H9 (cell line): Measurements from ENCODE around the gene C20orf204. TPM values are rescaled to one million over a fixed set of nuclear protein-coding genes. Genes with fewer than 3 reads are reported as not detected.

ENCODE experiments used
- DNase-seq: peaks from one replicate; pipeline ENCODE4 v3.0.0-alpha.2; 2017
- H2AFZ ChIP-seq: one replicate; pipeline ENCODE4 v1.6.1; 2013; ENCODE audit warnings: mild to moderate bottlenecking, low read length, control low read depth, moderate library complexity
- H2AK5ac ChIP-seq: 2 replicates; pipeline ENCODE4 v1.6.1; 2013; ENCODE audit warnings: low read length, control low read depth, mixed read lengths; ENCODE audit not compliant: insufficient read length
- H2BK120ac ChIP-seq: one replicate; pipeline ENCODE4 v1.6.1; 2013; ENCODE audit warnings: low read depth, mild to moderate bottlenecking, low read length, control low read depth, inconsistent platforms; ENCODE audit not compliant: poor library complexity, severe bottlenecking
- H2BK12ac ChIP-seq: 2 replicates; pipeline ENCODE4 v1.6.1; 2013; ENCODE audit warnings: low read length, control low read depth, mixed read lengths, low read depth; ENCODE audit not compliant: insufficient read length
- H2BK15ac ChIP-seq: 2 replicates; pipeline ENCODE4 v1.6.1; 2013; ENCODE audit warnings: low read depth, low read length, control low read depth
- H2BK20ac ChIP-seq: one replicate; pipeline ENCODE4 v1.6.1; 2013; ENCODE audit warnings: low read depth, mild to moderate bottlenecking, low read length, control low read depth, inconsistent platforms; ENCODE audit not compliant: poor library complexity, severe bottlenecking
- H2BK5ac ChIP-seq: 2 replicates; pipeline ENCODE4 v1.6.1; 2013; ENCODE audit warnings: low read length, control low read depth, mixed read lengths; ENCODE audit not compliant: insufficient read length
- H3K14ac ChIP-seq: 2 replicates; pipeline ENCODE4 v1.6.1; 2013; ENCODE audit warnings: low read length, control low read depth; ENCODE audit not compliant: insufficient read depth
- H3K18ac ChIP-seq: 2 replicates; pipeline ENCODE4 v1.6.1; 2013; ENCODE audit warnings: low read depth, mild to moderate bottlenecking, mixed read lengths, low read length, control low read depth; ENCODE audit not compliant: insufficient read length
- H3K23ac ChIP-seq: 2 replicates; pipeline ENCODE4 v1.6.1; 2013; ENCODE audit warnings: low read length, control low read depth, mixed read lengths, low read depth; ENCODE audit not compliant: insufficient read length
- H3K23me2 ChIP-seq: 2 replicates; pipeline ENCODE4 v1.6.1; 2013; ENCODE audit warnings: low read depth, mild to moderate bottlenecking, mixed read lengths, low read length, control low read depth; ENCODE audit not compliant: insufficient read length, poor library complexity, severe bottlenecking
- H3K27ac ChIP-seq: 2 replicates; pipeline ENCODE4 v1.5.1; 2013; ENCODE audit warnings: low read length, control low read depth, mixed read lengths, low read depth; ENCODE audit not compliant: insufficient read length
- H3K27me3 ChIP-seq: 2 replicates; pipeline ENCODE4 v1.6.1; 2013; ENCODE audit warnings: low read length, control low read depth, inconsistent platforms; ENCODE audit not compliant: insufficient read depth
- H3K4ac ChIP-seq: 2 replicates; pipeline ENCODE4 v1.6.1; 2013; ENCODE audit warnings: low read depth, mild to moderate bottlenecking, control low read depth, inconsistent platforms, low read length, moderate library complexity
- H3K4me1 ChIP-seq: 2 replicates; pipeline ENCODE4 v1.6.1; 2013; ENCODE audit warnings: low read length, control low read depth, inconsistent platforms; ENCODE audit not compliant: insufficient read depth
- H3K4me2 ChIP-seq: 2 replicates; pipeline ENCODE4 v1.6.1; 2013; ENCODE audit warnings: low read length, control low read depth, mixed read lengths; ENCODE audit not compliant: insufficient read length, insufficient read depth
- H3K56ac ChIP-seq: 2 replicates; pipeline ENCODE4 v1.6.1; 2013; ENCODE audit warnings: low read depth, mild to moderate bottlenecking, mixed read lengths, low read length, control low read depth; ENCODE audit not compliant: insufficient read length
- H3K79me1 ChIP-seq: 2 replicates; pipeline ENCODE4 v1.6.1; 2013; ENCODE audit warnings: low read depth, mild to moderate bottlenecking, moderate library complexity, low read length, control low read depth, inconsistent platforms; ENCODE audit not compliant: insufficient read depth, poor library complexity, severe bottlenecking
- H3K79me2 ChIP-seq: 2 replicates; pipeline ENCODE4 v1.6.1; 2013; ENCODE audit warnings: low read length, control low read depth, inconsistent platforms; ENCODE audit not compliant: insufficient read depth
- H3K9ac ChIP-seq: 2 replicates; pipeline ENCODE4 v1.6.1; 2013; ENCODE audit warnings: low read length, control low read depth, mixed read lengths; ENCODE audit not compliant: insufficient read length; ENCODE audit errors: extremely low read depth
- H3K9me3 ChIP-seq: one replicate; pipeline ENCODE4 v1.6.1; 2013; ENCODE audit warnings: low read depth, low read length, inconsistent platforms; ENCODE audit not compliant: control insufficient read depth
- H3T11ph ChIP-seq: one replicate; pipeline ENCODE4 v1.6.1; 2013; ENCODE audit warnings: mild to moderate bottlenecking, low read length, control low read depth, inconsistent platforms
- H4K20me1 ChIP-seq: one replicate; pipeline ENCODE4 v1.6.1; 2013; ENCODE audit not compliant: control insufficient read depth, insufficient read length, insufficient read depth
- H4K5ac ChIP-seq: 2 replicates; pipeline ENCODE4 v1.6.1; 2013; ENCODE audit warnings: low read depth, mild to moderate bottlenecking, mixed read lengths, low read length, control low read depth; ENCODE audit not compliant: insufficient read length
- H4K8ac ChIP-seq: replicated peaks from 2 replicates; pipeline ENCODE4 v1.6.1; 2013; ENCODE audit warnings: low read length, control low read depth, mixed read lengths, low read depth; ENCODE audit not compliant: insufficient read length
- H4K91ac ChIP-seq: 2 replicates; pipeline ENCODE4 v1.6.1; 2013; ENCODE audit warnings: low read depth, mild to moderate bottlenecking, moderate library complexity, mixed read lengths, low read length, control low read depth; ENCODE audit not compliant: insufficient read length
- H3K27ac Mint-ChIP-seq, 3 experiments: 2 replicates in 2 of 3; 3 replicates in 1 of 3; pipeline ENCODE4 v1.8.0; 2020 to 2021; ENCODE audit warnings: mixed read lengths in 3 of 3, mild to moderate bottlenecking in 1 of 3, moderate library complexity in 1 of 3
- H3K27me3 Mint-ChIP-seq: 2 replicates; pipeline ENCODE4 v1.8.0; 2021; ENCODE audit warnings: low read depth, mild to moderate bottlenecking, moderate library complexity, mixed read lengths
- H3K36me3 Mint-ChIP-seq, 3 experiments: 2 replicates in 2 of 3; 3 replicates in 1 of 3; pipeline ENCODE4 v1.8.0; 2020 to 2021; ENCODE audit warnings: low read depth in 3 of 3, mixed read lengths in 3 of 3; ENCODE audit not compliant: insufficient read depth in 1 of 3
- H3K4me1 Mint-ChIP-seq, 2 experiments: 2 replicates each; pipeline ENCODE4 v1.8.0; 2020; ENCODE audit warnings: mixed read lengths in 2 of 2
- H3K4me3 Mint-ChIP-seq, 2 experiments: 2 replicates in 1 of 2; 3 replicates in 1 of 2; pipeline ENCODE4 v1.8.0; 2020 to 2021; ENCODE audit warnings: mild to moderate bottlenecking in 2 of 2, mixed read lengths in 2 of 2, moderate library complexity in 1 of 2
- H3K9me3 Mint-ChIP-seq, 2 experiments: 2 replicates in 1 of 2; 3 replicates in 1 of 2; pipeline ENCODE4 v1.8.0; 2020; ENCODE audit warnings: mild to moderate bottlenecking in 2 of 2, mixed read lengths in 2 of 2, moderate library complexity in 1 of 2
- CTCF ChIP-seq: fragments of 200-600 bp; sonication (generic); conservative IDR thresholded peaks from 3 replicates; pipeline ENCODE4 v1.8.0; 2021; ENCODE audit warnings: antibody characterized with exemption, mild to moderate bottlenecking
- WGBS: extraction: QIAGEN DNeasy Blood & Tissue Kit; methylation state at CpG from one replicate; pipeline ENCODE4 v1.1.7; 2013; ENCODE audit warnings: missing lambda C conversion rate, low lambda C conversion rate, mixed read lengths; ENCODE audit not compliant: insufficient read length; ENCODE audit errors: extremely low coverage; 5-methylcytosine and 5-hydroxymethylcytosine counted together
- total RNA-seq: library from RNA; stranded (reverse); gene quantifications from 2 replicates; pipeline ENCODE4 v1.2.1, GENCODE V29; 2021

Gene C20orf204
- total RNA-seq, 1 experiment from 2014 or later = 2.2 TPM

GRCh38 chr20:64025826-64026412 lies 10.1 kb upstream of the C20orf204 start:
- Histone ChIP-seq H3K4ac (no peak overlapping the region), H4K8ac (no peak overlapping the region), H2BK12ac (no peak overlapping the region), H3K79me1 (no peaks in the 10 kb centered on the region), H3K9ac (no peak overlapping the region), H4K5ac (no peak overlapping the region), H3K56ac (no peak overlapping the region), H2BK20ac (no peak overlapping the region), H4K91ac (no peak overlapping the region), H2BK5ac (no peak overlapping the region), H2BK120ac (no peak overlapping the region), H4K20me1 (no peaks in the 10 kb centered on the region), H3T11ph (no peak overlapping the region), H3K4me1 (no peaks in the 10 kb centered on the region), H3K23ac (no peak overlapping the region), H3K18ac (no peak overlapping the region), H3K27me3 (no peaks in the 10 kb centered on the region), H2AFZ (no peak overlapping the region), H2BK15ac (no peak overlapping the region), H3K23me2 (no peaks in the 10 kb centered on the region), H3K27ac (no peak overlapping the region), H3K4me2 (no peak overlapping the region), H3K9me3 (no peaks in the 10 kb centered on the region), H3K79me2 (no peaks in the 10 kb centered on the region), H2AK5ac (no peak overlapping the region), H3K14ac (no peak overlapping the region)
- WGBS = no CpG with 5 or more reads among the region's 29 CpGs
- H3K27me3 Mint-ChIP-seq = no peaks in the 10 kb centered on the region
- no peak for TF ChIP-seq CTCF
- no peaks in the 10 kb centered on the region; a peak in 1 of 5 replicates for H3K9me3 Mint-ChIP-seq
- no peaks in the 10 kb centered on the region for H3K4me1 Mint-ChIP-seq
- no peak for DNase-seq
- H3K4me3 Mint-ChIP-seq = no peak overlapping the region
- H3K27ac Mint-ChIP-seq = no peak overlapping the region
- peaks cover 46 to 91% (median 85%) of the 10 kb centered on the region in 3 experiments for H3K36me3 Mint-ChIP-seq
